NT2/D1 (cell line): ENCODE measurements around the gene C11orf68.

ENCODE experiments used
- SUZ12 ChIP-seq: IDR thresholded peaks from 2 replicates; pipeline ENCODE4 v1.6.1; 2011; ENCODE audit not compliant: insufficient read length, insufficient read depth; ENCODE audit errors: extremely low read depth
- ZNF274 ChIP-seq: IDR thresholded peaks from 2 replicates; pipeline ENCODE4 v1.6.1; 2011; ENCODE audit warnings: mild to moderate bottlenecking, low read depth, low read length

GRCh38 chr11:65915101-65915820, 3.6 kb downstream of the C11orf68 start:
- TF ChIP-seq ZNF274 (no peak), SUZ12 (no peak)
